ENCODE results near the gene UBE3A.

The UBE3A gene

GRCh38 chr15:25329696-25330095 is 109.1 kb downstream of the UBE3A start:
- no peak overlapping the region for H3K27ac ChIP-seq (replicated peaks)
- no peak overlapping the region for H3K4me3 ChIP-seq (replicated peaks; ENCODE audit: insufficient read depth, low read length)
- DNase-seq (ENCODE audit: low read depth in 1 of 2, low spot score in 1 of 2) = no peak
- TF ChIP-seq SPI1 (IDR thresholded peaks at IDR 0.05; ENCODE audit: borderline replicate concordance, low read depth) = no peak
- TF ChIP-seq CTCF (IDR thresholded peaks at IDR 0.05; ENCODE audit: insufficient read depth, low read length) = no peak
- no peak for TF ChIP-seq POLR2AphosphoS5 (IDR thresholded peaks at IDR 0.05; ENCODE audit: low read depth)
- no peak for TF ChIP-seq REST (IDR thresholded peaks at IDR 0.05; ENCODE audit: insufficient replicate concordance, low read depth)
- no peak for TF ChIP-seq GABPA (IDR thresholded peaks at IDR 0.05; ENCODE audit: low read depth)
- no peaks in the 10 kb centered on the region for H3K27me3 ChIP-seq (ENCODE audit: insufficient read depth, poor library complexity, severe bottlenecking)

- no peaks in the 10 kb centered on the region for H3K27me3 ChIP-seq (ENCODE audit: insufficient read depth, poor library complexity, severe bottlenecking)
- TF ChIP-seq REST (IDR thresholded peaks at IDR 0.05; ENCODE audit: insufficient replicate concordance, low read depth) = no peak
- TF ChIP-seq POLR2AphosphoS5 (IDR thresholded peaks at IDR 0.05; ENCODE audit: low read depth) = no peak
- no peak for TF ChIP-seq GABPA (IDR thresholded peaks at IDR 0.05; ENCODE audit: low read depth)
- no peak for TF ChIP-seq CTCF (IDR thresholded peaks at IDR 0.05; ENCODE audit: insufficient read depth, low read length)
- no peak for TF ChIP-seq SPI1 (IDR thresholded peaks at IDR 0.05; ENCODE audit: borderline replicate concordance, low read depth)
- H3K27ac ChIP-seq (replicated peaks) = no peak overlapping the region
- H3K4me3 ChIP-seq (replicated peaks; ENCODE audit: insufficient read depth, low read length) = no peak overlapping the region
- no peak for DNase-seq (ENCODE audit: low read depth in 1 of 2, low spot score in 1 of 2)
Observed at GRCh38 chr15:25327686-25328085, 111.1 kb downstream of the UBE3A start.

- Histone ChIP-seq H3K4me3 (replicated peaks; ENCODE audit: insufficient read depth, low read length) (no peak overlapping the region), H3K27ac (replicated peaks) (no peak overlapping the region), H3K27me3 (ENCODE audit: insufficient read depth, poor library complexity, severe bottlenecking) (no peaks in the 10 kb centered on the region)
- no peak for DNase-seq (ENCODE audit: low read depth in 1 of 2, low spot score in 1 of 2)
- no peak for TF ChIP-seq GABPA (IDR thresholded peaks at IDR 0.05; ENCODE audit: low read depth)
- no peak for TF ChIP-seq REST (IDR thresholded peaks at IDR 0.05; ENCODE audit: insufficient replicate concordance, low read depth)
- TF ChIP-seq SPI1 (IDR thresholded peaks at IDR 0.05; ENCODE audit: borderline replicate concordance, low read depth) = no peak
- no peak for TF ChIP-seq CTCF (IDR thresholded peaks at IDR 0.05; ENCODE audit: insufficient read depth, low read length)
- TF ChIP-seq POLR2AphosphoS5 (IDR thresholded peaks at IDR 0.05; ENCODE audit: low read depth) = no peak
Observed at GRCh38 chr15:25325187-25325586, 113.6 kb downstream of the UBE3A start.
